Measurements from ENCODE around the gene MRPS25. TPM values are rescaled to one million over a fixed set of nuclear protein-coding genes. Genes with fewer than 3 reads are reported as not detected.

Gene MRPS25
- total and polyA plus RNA-seq, 9 of the 15 experiments (the other 6 are each of a cell fraction or from before 2014, with no cell fraction given) = 34.3 to 129 (median 78.2) TPM

DNA sequence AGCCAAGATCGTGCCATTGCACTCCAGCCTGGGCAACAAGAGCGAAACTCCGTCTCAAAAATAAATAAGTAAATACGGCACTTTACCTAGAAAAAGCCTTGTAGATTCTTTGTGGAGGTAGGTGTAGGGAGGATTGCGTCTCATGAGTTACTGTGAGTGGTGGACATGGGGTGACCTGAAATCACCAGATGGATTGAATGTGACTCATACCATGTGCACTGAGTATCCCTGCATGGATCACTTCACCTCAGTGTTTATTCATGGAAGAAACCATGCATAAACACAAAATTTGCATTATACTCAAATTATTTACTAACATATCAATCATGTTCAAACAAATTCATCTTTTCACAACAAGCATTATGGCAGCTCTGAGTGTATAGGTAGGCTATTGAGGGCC is 55.9 kb downstream of the MRPS25 start:
- Histone ChIP-seq H3K36me3 (ENCODE audit: control insufficient read depth, insufficient read depth, low read length) (peaks cover 32% of the 10 kb centered on the region; the same call in 2 of the 3 replicates), H3K4me3 (no peak overlapping the region), H3K9ac (ENCODE audit: insufficient read depth in 1 of 2, low read depth in 2 of 2, low read length in 2 of 2) (no peak overlapping the region), H2AFZ (ENCODE audit: low read depth, low read length) (no peak overlapping the region), H3K4me1 (replicated peaks in 1 of 2; ENCODE audit: control insufficient read depth in 2 of 2, insufficient read depth in 2 of 2, low read length in 2 of 2) (peaks cover 0 to 15% of the 10 kb centered on the region in 2 experiments; a peak in 4 of 5 replicates), H3K9me1 (ENCODE audit: control insufficient read depth, insufficient read depth, low read length) (no peaks in the 10 kb centered on the region), H3K27me3 (ENCODE audit: control insufficient read depth in 2 of 2, insufficient read depth in 2 of 2, low read length in 2 of 2) (no peaks in the 10 kb centered on the region), H3K4me2 (ENCODE audit: insufficient read depth, low read length) (no peak overlapping the region), H4K20me1 (replicated peaks; ENCODE audit: control insufficient read depth, insufficient read depth, low read length) (no peaks in the 10 kb centered on the region), H3K9me3 (replicated peaks; ENCODE audit: control insufficient read depth, insufficient read depth, low read depth, low read length) (no peaks in the 10 kb centered on the region), H3K79me2 (ENCODE audit: control insufficient read depth, insufficient read depth, low read length) (no peaks in the 10 kb centered on the region), H3K27ac (ENCODE audit: extremely low read depth, low read depth, low read length) (no peak overlapping the region)
- in situ Hi-C loops (cut with MboI) (no loop called here), intact Hi-C loops (cut with micrococcal nuclease) (no loop called here)
- 97% methylated on average over 5 of the region's 5 CpGs for WGBS (ENCODE audit: insufficient coverage, low coverage, missing lambda C conversion rate)
- BruUV-seq (replicated peaks) = no TSS peak
- POLR2A ChIA-PET = no interaction called here
- TF ChIP-seq SIRT6 (IDR thresholded peaks at IDR 0.05; ENCODE audit: low read depth, low read length) (no peak), PRPF4 (IDR thresholded peaks at IDR 0.05; ENCODE audit: insufficient read depth, low read depth, low read length, poor library complexity, severe bottlenecking) (no peak), HMG20B (CRISPR knock-in tag; IDR thresholded peaks at IDR 0.05) (no peak), RUNX1 (IDR thresholded peaks at IDR 0.05; ENCODE audit: low read depth) (no peak), HDAC6 (IDR thresholded peaks at IDR 0.05; ENCODE audit: low read depth, low read length) (no peak), RBM34 (IDR thresholded peaks at IDR 0.05; ENCODE audit: borderline replicate concordance, insufficient read depth, low read length) (no peak), ZNF449 (CRISPR knock-in tag; IDR thresholded peaks at IDR 0.05) (no peak)
- CTCF ChIA-PET (ENCODE audit: low intra/inter-chr PET ratio) = no interaction called here
- DNase-seq (ENCODE audit: extremely low read depth in 1 of 4, low spot score in 3 of 4) = no peak
- no peak for FAIRE-seq
- ATAC-seq = no peak

All from K562 (cell line).